Prostate gland (tissue), 2 donors: Measurements from ENCODE around the gene KCNQ4. TPM values are rescaled to one million over a fixed set of nuclear protein-coding genes. Genes with fewer than 3 reads are reported as not detected.

ENCODE experiments used
- DNase-seq: peaks from one replicate; pipeline ENCODE4 v3.0.0-alpha.2; 2019; ENCODE audit warnings: low spot score
- H3K27ac ChIP-seq, 2 donors: fragments of 200-600 bp; sonication (generic); 2 replicates each; pipeline ENCODE4 v1.5.1; 2017 to 2019
- H3K27me3 ChIP-seq: fragments of 200-600 bp; sonication (generic); replicated peaks from 2 replicates; pipeline ENCODE4 v1.5.1; 2019; ENCODE audit not compliant: insufficient read depth
- H3K36me3 ChIP-seq, 2 donors: fragments of 200-600 bp; sonication (generic); 1 replicate in 1 of 2; 2 replicates in 1 of 2; pipeline versions ENCODE4 v1.5.1 to v1.8.1; 2017 to 2019
- H3K4me1 ChIP-seq: fragments of 200-600 bp; sonication (generic); replicated peaks from 2 replicates; pipeline ENCODE4 v1.5.1; 2019
- H3K4me3 ChIP-seq, 2 donors: fragments of 200-600 bp; sonication (generic); 2 replicates each; pipeline ENCODE4 v1.5.1; 2017 to 2019
- H3K9me3 ChIP-seq: fragments of 200-600 bp; sonication (generic); 2 replicates; pipeline ENCODE4 v1.5.1; 2017
- CTCF ChIP-seq, 4 experiments: fragments of 200-600 bp in 2 of 4; fragments of 450-650 bp in 2 of 4; sonication (generic) in 2 of 4; IDR thresholded peaks; 1 replicate in 3 of 4; 2 replicates in 1 of 4; pipeline ENCODE4 v1.5.1; 2016 to 2019; ENCODE audit warnings: antibody characterized with exemption in 4 of 4, mild to moderate bottlenecking in 2 of 4, moderate library complexity in 2 of 4
- POLR2A ChIP-seq: fragments of 450-650 bp; IDR thresholded peaks from one replicate; pipeline ENCODE4 v1.6.1; 2016; ENCODE audit warnings: antibody characterized with exemption, mild to moderate bottlenecking
- POLR2AphosphoS5 ChIP-seq: sonication (generic); formaldehyde crosslinking; IDR thresholded peaks from one replicate; pipeline ENCODE4 v1.6.1; 2017; ENCODE audit warnings: antibody characterized with exemption
- WGBS: methylation state at CpG from one replicate; pipeline ENCODE4 v1.1.5; 2018; 5-methylcytosine and 5-hydroxymethylcytosine counted together
- intact Hi-C: fragments of 100-400 bp; cut with DNase I; formaldehyde crosslinking; loops from one replicate; pipeline ENCODE4 v1.14.2; 2022
- total RNA-seq, 2 donors: library from RNA; depleted of rRNA; stranded (reverse); fragments of >200 nt; gene quantifications; one replicate each; pipeline ENCODE4 v1.1.0, GENCODE V29; 2016

The KCNQ4 gene
- total RNA-seq, 2 donors from 2014 or later = 1.8 to 3.1 TPM

- intact Hi-C loops = no loop called here
- H3K27ac ChIP-seq = no peak overlapping the region
- no peaks in the 10 kb centered on the region for H3K27me3 ChIP-seq
- H3K36me3 ChIP-seq = no peaks in the 10 kb centered on the region
- no peak for DNase-seq
- TF ChIP-seq CTCF (IDR thresholded peaks at IDR 0.05) (no peak), POLR2AphosphoS5 (no peak), POLR2A (no peak)
- H3K4me3 ChIP-seq = no peak overlapping the region
- no peaks in the 10 kb centered on the region for H3K9me3 ChIP-seq
- no peaks in the 10 kb centered on the region for H3K4me1 ChIP-seq
- 85% methylated on average over 4 of the region's 4 CpGs for WGBS
These were observed 52.7 kb downstream of the KCNQ4 start for GRCh38 chr1:40836283-40836682.

GRCh38 chr1:40837601-40838000 lies 54.0 kb downstream of the KCNQ4 start:
- Histone ChIP-seq H3K27me3 (no peaks in the 10 kb centered on the region), H3K27ac (no peak overlapping the region), H3K4me1 (no peaks in the 10 kb centered on the region), H3K36me3 (no peaks in the 10 kb centered on the region), H3K4me3 (no peak overlapping the region), H3K9me3 (no peaks in the 10 kb centered on the region)
- 75% methylated on average over 24 of the region's 24 CpGs for WGBS
- DNase-seq = no peak
- intact Hi-C loops = no loop called here
- TF ChIP-seq CTCF (IDR thresholded peaks at IDR 0.05) (no peak), POLR2AphosphoS5 (no peak), POLR2A (no peak)

DNA sequence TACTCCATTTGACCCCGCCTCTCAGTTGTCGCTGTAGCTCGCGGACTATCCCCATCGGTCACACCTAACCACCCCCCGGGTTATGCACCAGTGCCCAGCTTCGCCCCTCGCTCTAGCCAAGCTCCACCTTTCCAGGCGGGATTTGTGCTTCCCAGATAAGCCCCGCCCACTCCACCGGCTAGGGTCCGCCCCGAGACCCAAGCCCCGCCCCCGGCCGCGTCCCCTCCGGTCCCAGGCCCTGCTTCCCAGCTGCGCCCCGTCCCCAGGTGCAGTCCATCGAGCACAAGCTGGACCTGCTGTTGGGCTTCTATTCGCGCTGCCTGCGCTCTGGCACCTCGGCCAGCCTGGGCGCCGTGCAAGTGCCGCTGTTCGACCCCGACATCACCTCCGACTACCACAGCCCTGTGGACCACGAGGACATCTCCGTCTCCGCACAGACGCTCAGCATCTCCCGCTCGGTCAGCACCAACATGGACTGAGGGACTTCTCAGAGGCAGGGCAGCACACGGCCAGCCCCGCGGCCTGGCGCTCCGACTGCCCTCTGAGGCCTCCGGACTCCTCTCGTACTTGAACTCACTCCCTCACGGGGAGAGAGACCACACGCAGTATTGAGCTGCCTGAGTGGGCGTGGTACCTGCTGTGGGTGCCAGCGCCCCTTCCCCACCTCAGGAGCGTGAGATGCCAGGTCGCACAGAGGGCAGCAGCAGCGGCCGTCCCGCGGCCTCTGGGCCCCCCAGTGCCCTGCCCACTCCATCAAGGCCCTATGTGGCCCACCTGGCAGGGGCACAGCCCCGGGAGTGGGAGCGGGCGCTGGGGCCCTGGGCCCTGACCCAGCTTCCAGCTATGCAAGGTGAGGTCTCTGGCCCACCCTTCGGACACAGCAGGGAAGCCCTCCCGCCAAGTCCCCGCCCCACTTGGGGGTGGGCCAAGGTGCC lies 54.7 kb downstream of the KCNQ4 start:
- intact Hi-C loops = no loop called here
- no peak for DNase-seq
- Histone ChIP-seq H3K27ac (no peak overlapping the region), H3K36me3 (no peaks in the 10 kb centered on the region), H3K27me3 (no peaks in the 10 kb centered on the region), H3K9me3 (no peaks in the 10 kb centered on the region), H3K4me1 (no peaks in the 10 kb centered on the region), H3K4me3 (no peak overlapping the region)
- WGBS = 67% methylated on average over 56 of the region's 60 CpGs
- TF ChIP-seq POLR2A (no peak), POLR2AphosphoS5 (no peak), CTCF (IDR thresholded peaks at IDR 0.05) (no peak)

GRCh38 chr1:40838980-40839942 lies 55.7 kb downstream of the KCNQ4 start:
- intact Hi-C loops = no loop called here
- H3K4me3 ChIP-seq = no peak overlapping the region

More at GRCh38 chr1:40838980-40839942, 55.7 kb downstream of the KCNQ4 start:
- Histone ChIP-seq H3K4me1 (no peaks in the 10 kb centered on the region), H3K36me3 (no peaks in the 10 kb centered on the region), H3K27ac (no peak overlapping the region), H3K27me3 (no peaks in the 10 kb centered on the region), H3K9me3 (no peaks in the 10 kb centered on the region)
- WGBS = 93% methylated on average over 15 of the region's 15 CpGs
- TF ChIP-seq CTCF (IDR thresholded peaks at IDR 0.05) (no peak), POLR2A (no peak), POLR2AphosphoS5 (no peak)
- no peak for DNase-seq
